ENCODE results near the gene COL6A1. TPM values are rescaled to one million over a fixed set of nuclear protein-coding genes. Genes with fewer than 3 reads are reported as not detected.
A peak's percentile ranks its signal among the peaks of the same experiment; 100 is the strongest.

The COL6A1 gene
- total RNA-seq, 3 donors from 2014 or later, result 45.0 to 663 (median 114) TPM

DNA sequence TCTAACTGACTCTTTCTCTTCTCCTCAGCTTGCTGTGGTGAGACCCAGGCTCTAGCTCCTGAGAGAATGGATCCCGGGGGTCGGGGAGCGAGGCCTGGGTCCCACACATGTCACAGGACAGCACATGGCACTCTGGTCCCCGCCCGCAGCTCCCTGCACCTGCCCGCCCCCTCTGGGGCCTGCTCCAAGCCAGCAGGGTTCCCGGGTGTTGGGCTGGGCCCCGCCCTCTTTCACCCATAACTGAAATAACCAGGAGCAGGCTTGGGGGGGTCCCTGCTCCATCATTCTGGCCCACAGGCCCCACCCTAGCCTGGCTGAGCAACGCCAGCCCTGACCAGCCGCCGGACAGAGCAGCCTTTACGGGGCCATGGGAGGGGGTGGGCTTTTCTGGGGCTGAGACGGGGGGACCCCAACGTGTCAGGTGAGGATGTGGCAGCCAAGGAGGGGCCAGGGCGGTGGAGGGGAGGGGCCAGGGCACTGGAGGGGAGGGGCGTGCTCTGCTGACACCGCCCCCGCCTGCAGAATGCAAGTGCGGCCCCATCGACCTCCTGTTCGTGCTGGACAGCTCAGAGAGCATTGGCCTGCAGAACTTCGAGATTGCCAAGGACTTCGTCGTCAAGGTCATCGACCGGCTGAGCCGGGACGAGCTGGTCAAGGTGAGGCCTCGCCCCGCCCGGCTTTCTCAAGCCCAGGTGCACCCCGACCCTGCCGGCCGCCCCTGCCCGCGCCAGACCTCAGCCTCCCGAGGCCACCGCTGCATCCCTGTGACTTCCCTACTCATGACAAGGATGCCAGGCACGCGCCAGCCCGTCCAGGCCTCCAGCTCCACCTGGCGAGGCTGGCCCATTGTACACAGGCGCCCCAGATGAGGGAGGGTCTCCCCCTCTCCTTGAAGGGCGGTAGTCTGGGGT, 19.4 kb downstream of the COL6A1 start:
- Histone ChIP-seq H3K4me1 (ENCODE audit: low read depth) (no peaks in the 10 kb centered on the region), H3K9me3 (no peaks in the 10 kb centered on the region), H3K36me3 (ENCODE audit: low read depth) (no peaks in the 10 kb centered on the region), H3K4me3 (no peak overlapping the region)
- ATAC-seq, result no peak
- TF ChIP-seq, protein P1, sequence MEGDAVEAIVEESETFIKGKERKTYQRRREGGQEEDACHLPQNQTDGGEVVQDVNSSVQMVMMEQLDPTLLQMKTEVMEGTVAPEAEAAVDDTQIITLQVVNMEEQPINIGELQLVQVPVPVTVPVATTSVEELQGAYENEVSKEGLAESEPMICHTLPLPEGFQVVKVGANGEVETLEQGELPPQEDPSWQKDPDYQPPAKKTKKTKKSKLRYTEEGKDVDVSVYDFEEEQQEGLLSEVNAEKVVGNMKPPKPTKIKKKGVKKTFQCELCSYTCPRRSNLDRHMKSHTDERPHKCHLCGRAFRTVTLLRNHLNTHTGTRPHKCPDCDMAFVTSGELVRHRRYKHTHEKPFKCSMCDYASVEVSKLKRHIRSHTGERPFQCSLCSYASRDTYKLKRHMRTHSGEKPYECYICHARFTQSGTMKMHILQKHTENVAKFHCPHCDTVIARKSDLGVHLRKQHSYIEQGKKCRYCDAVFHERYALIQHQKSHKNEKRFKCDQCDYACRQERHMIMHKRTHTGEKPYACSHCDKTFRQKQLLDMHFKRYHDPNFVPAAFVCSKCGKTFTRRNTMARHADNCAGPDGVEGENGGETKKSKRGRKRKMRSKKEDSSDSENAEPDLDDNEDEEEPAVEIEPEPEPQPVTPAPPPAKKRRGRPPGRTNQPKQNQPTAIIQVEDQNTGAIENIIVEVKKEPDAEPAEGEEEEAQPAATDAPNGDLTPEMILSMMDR (IDR thresholded peaks at IDR 0.05), result no peak
- peak in 2 of 3 donors; percentile 16 to 43 for DNase-seq
- intact Hi-C loops (cut with DNase I, micrococcal nuclease), result no loop called here

DNA sequence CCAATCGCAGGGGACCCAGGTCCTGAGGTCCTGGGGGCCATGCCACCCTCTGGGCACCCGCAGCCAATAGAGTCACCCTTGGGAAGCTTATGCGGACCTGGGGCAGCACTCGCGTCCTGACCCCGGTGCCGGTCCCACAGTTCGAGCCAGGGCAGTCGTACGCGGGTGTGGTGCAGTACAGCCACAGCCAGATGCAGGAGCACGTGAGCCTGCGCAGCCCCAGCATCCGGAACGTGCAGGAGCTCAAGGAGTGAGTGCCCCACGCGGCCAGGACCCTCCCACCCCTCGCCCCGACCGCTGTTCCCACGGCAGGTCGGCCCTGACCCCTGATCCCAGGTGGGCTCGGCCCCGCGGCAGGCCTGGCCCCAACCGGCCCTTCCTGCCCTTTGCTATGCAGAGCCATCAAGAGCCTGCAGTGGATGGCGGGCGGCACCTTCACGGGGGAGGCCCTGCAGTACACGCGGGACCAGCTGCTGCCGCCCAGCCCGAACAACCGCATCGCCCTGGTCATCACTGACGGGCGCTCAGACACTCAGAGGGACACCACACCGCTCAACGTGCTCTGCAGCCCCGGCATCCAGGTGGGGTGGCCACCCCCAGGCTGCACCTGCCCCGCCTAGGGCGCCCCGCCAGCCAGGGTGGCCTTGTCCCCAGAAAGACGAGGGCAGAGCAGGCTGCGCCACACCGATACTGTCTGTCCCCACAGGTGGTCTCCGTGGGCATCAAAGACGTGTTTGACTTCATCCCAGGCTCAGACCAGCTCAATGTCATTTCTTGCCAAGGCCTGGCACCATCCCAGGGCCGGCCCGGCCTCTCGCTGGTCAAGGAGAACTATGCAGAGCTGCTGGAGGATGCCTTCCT, 20.5 kb downstream of the COL6A1 start:
- no peak for ATAC-seq
- H3K4me3 ChIP-seq, result no peak overlapping the region
- intact Hi-C loops (cut with DNase I, micrococcal nuclease), result no loop called here
- no peaks in the 10 kb centered on the region for H3K9me3 ChIP-seq
- TF ChIP-seq, protein P1 (IDR thresholded peaks at IDR 0.05), result no peak
- H3K4me1 ChIP-seq (ENCODE audit: low read depth), result no peaks in the 10 kb centered on the region
- H3K36me3 ChIP-seq (ENCODE audit: low read depth), result no peaks in the 10 kb centered on the region
- DNase-seq, result peak in 2 of 3 donors; percentile 18 to 43

DNA sequence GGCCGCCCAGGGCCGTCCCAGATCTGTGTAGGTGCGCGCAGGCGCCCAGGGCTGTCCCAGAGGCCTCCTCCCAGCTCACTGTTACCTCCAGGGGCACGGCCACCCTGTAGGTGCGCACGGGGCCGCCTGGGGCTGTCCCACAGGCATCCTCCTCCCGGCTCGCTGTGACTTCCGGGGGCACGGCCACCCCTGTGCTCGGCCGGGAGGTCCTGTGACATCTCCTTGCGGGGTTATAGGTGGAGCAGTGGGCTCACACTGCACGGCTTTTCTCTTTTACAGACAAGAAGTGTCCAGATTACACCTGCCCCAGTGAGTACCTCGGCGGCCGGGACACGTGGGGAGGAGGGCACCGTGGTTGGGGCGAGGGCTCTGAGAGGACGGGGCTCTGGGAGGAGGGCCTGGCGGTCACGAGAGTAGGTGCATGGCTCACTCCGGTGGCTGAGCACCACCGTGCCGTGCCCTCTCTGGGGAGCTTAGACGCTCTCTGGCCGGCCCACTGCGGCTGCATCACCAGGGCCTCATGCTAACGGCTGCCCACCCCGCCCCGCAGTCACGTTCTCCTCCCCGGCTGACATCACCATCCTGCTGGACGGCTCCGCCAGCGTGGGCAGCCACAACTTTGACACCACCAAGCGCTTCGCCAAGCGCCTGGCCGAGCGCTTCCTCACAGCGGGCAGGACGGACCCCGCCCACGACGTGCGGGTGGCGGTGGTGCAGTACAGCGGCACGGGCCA, 21.4 kb downstream of the COL6A1 start:
- H3K4me1 ChIP-seq (ENCODE audit: low read depth), result no peaks in the 10 kb centered on the region
- H3K4me3 ChIP-seq, result no peak overlapping the region
- no peaks in the 10 kb centered on the region for H3K36me3 ChIP-seq (ENCODE audit: low read depth)
- DNase-seq (peak in 1 of 3 donors; percentile 20), ATAC-seq (no peak)
- TF ChIP-seq, protein P1 (IDR thresholded peaks at IDR 0.05), result no peak
- H3K9me3 ChIP-seq, result no peaks in the 10 kb centered on the region
- intact Hi-C loops (cut with DNase I, micrococcal nuclease), result no loop called here

DNA sequence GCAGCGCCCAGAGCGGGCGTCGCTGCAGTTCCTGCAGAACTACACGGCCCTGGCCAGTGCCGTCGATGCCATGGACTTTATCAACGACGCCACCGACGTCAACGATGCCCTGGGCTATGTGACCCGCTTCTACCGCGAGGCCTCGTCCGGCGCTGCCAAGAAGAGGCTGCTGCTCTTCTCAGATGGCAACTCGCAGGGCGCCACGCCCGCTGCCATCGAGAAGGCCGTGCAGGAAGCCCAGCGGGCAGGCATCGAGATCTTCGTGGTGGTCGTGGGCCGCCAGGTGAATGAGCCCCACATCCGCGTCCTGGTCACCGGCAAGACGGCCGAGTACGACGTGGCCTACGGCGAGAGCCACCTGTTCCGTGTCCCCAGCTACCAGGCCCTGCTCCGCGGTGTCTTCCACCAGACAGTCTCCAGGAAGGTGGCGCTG, 22.0 kb downstream of the COL6A1 start:
- intact Hi-C loops (cut with DNase I, micrococcal nuclease), result no loop called here
- Histone ChIP-seq H3K4me3 (no peak overlapping the region), H3K9me3 (no peaks in the 10 kb centered on the region), H3K4me1 (ENCODE audit: low read depth) (no peaks in the 10 kb centered on the region), H3K36me3 (ENCODE audit: low read depth) (no peaks in the 10 kb centered on the region)
- TF ChIP-seq, protein P1 (IDR thresholded peaks at IDR 0.05), result no peak
- no peak for ATAC-seq
- DNase-seq, result peak in 2 of 3 donors; percentile 15 to 47

DNA sequence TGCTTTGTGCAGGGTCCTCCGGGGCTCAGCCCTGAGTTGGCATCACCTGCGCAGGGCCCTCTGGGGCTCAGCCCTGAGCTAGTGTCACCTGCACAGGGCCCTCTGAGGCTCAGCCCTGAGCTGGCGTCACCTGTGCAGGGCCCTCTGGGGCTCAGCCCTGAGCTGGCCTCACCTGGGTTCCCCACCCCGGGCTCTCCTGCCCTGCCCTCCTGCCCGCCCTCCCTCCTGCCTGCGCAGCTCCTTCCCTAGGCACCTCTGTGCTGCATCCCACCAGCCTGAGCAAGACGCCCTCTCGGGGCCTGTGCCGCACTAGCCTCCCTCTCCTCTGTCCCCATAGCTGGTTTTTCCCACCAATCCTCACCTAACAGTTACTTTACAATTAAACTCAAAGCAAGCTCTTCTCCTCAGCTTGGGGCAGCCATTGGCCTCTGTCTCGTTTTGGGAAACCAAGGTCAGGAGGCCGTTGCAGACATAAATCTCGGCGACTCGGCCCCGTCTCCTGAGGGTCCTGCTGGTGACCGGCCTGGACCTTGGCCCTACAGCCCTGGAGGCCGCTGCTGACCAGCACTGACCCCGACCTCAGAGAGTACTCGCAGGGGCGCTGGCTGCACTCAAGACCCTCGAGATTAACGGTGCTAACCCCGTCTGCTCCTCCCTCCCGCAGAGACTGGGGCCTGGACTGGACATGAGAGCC, 22.7 kb downstream of the COL6A1 start:
- H3K4me3 ChIP-seq, result no peak overlapping the region
- TF ChIP-seq, protein P1 (IDR thresholded peaks at IDR 0.05), result no peak
- no peaks in the 10 kb centered on the region for H3K9me3 ChIP-seq
- DNase-seq (no peak), ATAC-seq (no peak)
- no peaks in the 10 kb centered on the region for H3K36me3 ChIP-seq (ENCODE audit: low read depth)
- no peaks in the 10 kb centered on the region for H3K4me1 ChIP-seq (ENCODE audit: low read depth)
- intact Hi-C loops (cut with DNase I, micrococcal nuclease), result no loop called here
